Neuronal stem cell (in vitro differentiated cells): ENCODE measurements around the gene HCFC2.
"Not testable (repeated sequence)": the region's sequence is repeated elsewhere in the genome, so short reads cannot be mapped to it uniquely, and the experiment has no call there.

Experiments used
- DNase-seq: peaks from one replicate; pipeline ENCODE4 v3.0.0-alpha.2; 2013; ENCODE audit warnings: low spot score
- H2AFZ ChIP-seq: one replicate; pipeline ENCODE4 v1.6.1; 2013; ENCODE audit warnings: mild to moderate bottlenecking, low read length, inconsistent platforms
- H2AK5ac ChIP-seq: 2 replicates; pipeline ENCODE4 v1.6.1; 2013; ENCODE audit warnings: low read depth, mild to moderate bottlenecking, inconsistent platforms, low read length, moderate library complexity, mixed read lengths
- H2BK120ac ChIP-seq: 2 replicates; pipeline ENCODE4 v1.6.1; 2013; ENCODE audit warnings: low read depth, mild to moderate bottlenecking, inconsistent platforms, low read length, moderate library complexity, mixed read lengths
- H2BK12ac ChIP-seq: one replicate; pipeline ENCODE4 v1.6.1; 2013; ENCODE audit warnings: low read length, inconsistent platforms
- H2BK15ac ChIP-seq: 2 replicates; pipeline ENCODE4 v1.6.1; 2013; ENCODE audit warnings: mild to moderate bottlenecking, low read length, inconsistent platforms, mixed read lengths
- H2BK5ac ChIP-seq: one replicate; pipeline ENCODE4 v1.6.1; 2013; ENCODE audit warnings: inconsistent platforms, mild to moderate bottlenecking, low read length, moderate library complexity
- H3K14ac ChIP-seq: one replicate; pipeline ENCODE4 v1.6.1; 2013; ENCODE audit warnings: low read length, inconsistent platforms
- H3K18ac ChIP-seq: 2 replicates; pipeline ENCODE4 v1.6.1; 2013; ENCODE audit warnings: low read length, inconsistent platforms
- H3K23ac ChIP-seq: 2 replicates; pipeline ENCODE4 v1.6.1; 2013; ENCODE audit warnings: low read depth, mild to moderate bottlenecking, mixed read lengths, low read length, inconsistent platforms; ENCODE audit not compliant: poor library complexity
- H3K27ac ChIP-seq: replicated peaks from 3 replicates; pipeline ENCODE4 v1.5.1; 2013; ENCODE audit warnings: low read length, inconsistent platforms
- H3K27me3 ChIP-seq, 3 experiments: 2 replicates each; pipeline ENCODE4 v1.6.1; 2013; ENCODE audit warnings: low read length in 3 of 3, mild to moderate bottlenecking in 2 of 3, inconsistent platforms in 1 of 3, low read depth in 1 of 3, mixed read lengths in 1 of 3, moderate library complexity in 1 of 3; ENCODE audit not compliant: control insufficient read depth in 3 of 3, insufficient read depth in 3 of 3
- H3K36me3 ChIP-seq, 2 donors: replicated peaks in 1 of 2; 2 replicates each; pipeline ENCODE4 v1.6.1; 2013; ENCODE audit warnings: low read length in 2 of 2; ENCODE audit not compliant: control insufficient read depth in 2 of 2, insufficient read depth in 2 of 2
- H3K4ac ChIP-seq: 2 replicates; pipeline ENCODE4 v1.6.1; 2013; ENCODE audit warnings: inconsistent platforms, mild to moderate bottlenecking, low read length, moderate library complexity
- H3K4me1 ChIP-seq, 2 donors: 1 replicate in 1 of 2; 2 replicates in 1 of 2; pipeline ENCODE4 v1.6.1; 2013; ENCODE audit warnings: low read length in 2 of 2, low read depth in 1 of 2; ENCODE audit not compliant: control insufficient read depth in 2 of 2, insufficient read depth in 1 of 2
- H3K4me2 ChIP-seq: one replicate; pipeline ENCODE4 v1.6.1; 2013; ENCODE audit warnings: mild to moderate bottlenecking, low read length, inconsistent platforms; ENCODE audit not compliant: insufficient read depth, poor library complexity, severe bottlenecking
- H3K4me3 ChIP-seq, 2 donors: 2 replicates each; pipeline ENCODE4 v1.5.1; 2013; ENCODE audit warnings: low read length in 2 of 2, mild to moderate bottlenecking in 2 of 2, inconsistent platforms in 1 of 2, moderate library complexity in 1 of 2
- H3K79me1 ChIP-seq: one replicate; pipeline ENCODE4 v1.6.1; 2013; ENCODE audit warnings: low read depth, mild to moderate bottlenecking, inconsistent platforms, low read length, moderate library complexity
- H3K9ac ChIP-seq: one replicate; pipeline ENCODE4 v1.6.1; 2013; ENCODE audit warnings: mild to moderate bottlenecking, low read depth, low read length, inconsistent platforms; ENCODE audit not compliant: poor library complexity
- H3K9me3 ChIP-seq, 2 donors: replicated peaks in 1 of 2; 2 replicates each; pipeline versions ENCODE3 to v1.6.1; 2013; ENCODE audit warnings: low read length in 2 of 2, mild to moderate bottlenecking in 2 of 2, inconsistent platforms in 1 of 2, low read depth in 1 of 2, mixed read lengths in 1 of 2, moderate library complexity in 1 of 2; ENCODE audit not compliant: control insufficient read depth in 2 of 2, insufficient read depth in 1 of 2
- H4K8ac ChIP-seq: one replicate; pipeline ENCODE4 v1.6.1; 2013; ENCODE audit warnings: low read depth, mild to moderate bottlenecking, inconsistent platforms, low read length, moderate library complexity
- H4K91ac ChIP-seq: one replicate; pipeline ENCODE4 v1.6.1; 2013; ENCODE audit warnings: low read length, low read depth, mild to moderate bottlenecking, inconsistent platforms; ENCODE audit not compliant: poor library complexity
- WGBS, 2 donors: extraction: QIAGEN DNeasy Blood & Tissue Kit; methylation state at CpG; one replicate each; pipeline ENCODE4 v1.1.7; 2013; ENCODE audit warnings: missing lambda C conversion rate in 2 of 2, mixed read lengths in 1 of 2; ENCODE audit not compliant: insufficient read length in 2 of 2, insufficient replicate concordance in 1 of 2; ENCODE audit errors: extremely low coverage in 2 of 2; 5-methylcytosine and 5-hydroxymethylcytosine counted together

Gene HCFC2

GRCh38 chr12:104109446-104110271 is 45.3 kb downstream of the HCFC2 start:
- no CpG with 5 or more reads among the region's 4 CpGs for WGBS, 2 donors
- no peak overlapping the region for H3K18ac ChIP-seq
- H3K9me3 ChIP-seq: no peaks in the 10 kb centered on the region
- H3K23ac ChIP-seq: no peak overlapping the region
- no peak overlapping the region for H2BK12ac ChIP-seq
- H3K4me3 ChIP-seq: no peak overlapping the region
- DNase-seq: no peak
- no peak overlapping the region for H3K4ac ChIP-seq
- H3K36me3 ChIP-seq: peaks cover 0 to 3% of the 10 kb centered on the region in 2 donors
- H4K91ac ChIP-seq: no peak overlapping the region
- H2AFZ ChIP-seq: no peak overlapping the region
- no peak overlapping the region for H4K8ac ChIP-seq
- no peak overlapping the region for H2BK120ac ChIP-seq
- no peak overlapping the region for H3K27ac ChIP-seq
- H3K9ac ChIP-seq: no peak overlapping the region
- no peak overlapping the region for H3K14ac ChIP-seq
- no peak overlapping the region for H2AK5ac ChIP-seq
- H3K79me1 ChIP-seq: no peaks in the 10 kb centered on the region
- H3K4me2 ChIP-seq: no peak overlapping the region
- no peak overlapping the region for H2BK15ac ChIP-seq
- H2BK5ac ChIP-seq: no peak overlapping the region
- H3K4me1 ChIP-seq: no peaks in the 10 kb centered on the region
- no peaks in the 10 kb centered on the region for H3K27me3 ChIP-seq

GRCh38 chr12:104114834-104115586 is 50.7 kb downstream of the HCFC2 start:
- H3K27ac ChIP-seq, H3K4ac ChIP-seq, H2BK15ac ChIP-seq, H2BK12ac ChIP-seq, H3K4me2 ChIP-seq, H3K9ac ChIP-seq, H3K23ac ChIP-seq, H3K4me3 ChIP-seq, H3K79me1 ChIP-seq, H4K91ac ChIP-seq, H4K8ac ChIP-seq, H3K4me1 ChIP-seq, H2AFZ ChIP-seq, H3K9me3 ChIP-seq, H2AK5ac ChIP-seq, DNase-seq, H2BK5ac ChIP-seq, H3K27me3 ChIP-seq, H3K14ac ChIP-seq, H2BK120ac ChIP-seq, H3K18ac ChIP-seq: not testable (repeated sequence)
- WGBS, 2 donors: no CpG with 5 or more reads among the region's 14 CpGs
- H3K36me3 ChIP-seq: peaks cover 0 to 54% of the 10 kb centered on the region in 2 donors

DNA sequence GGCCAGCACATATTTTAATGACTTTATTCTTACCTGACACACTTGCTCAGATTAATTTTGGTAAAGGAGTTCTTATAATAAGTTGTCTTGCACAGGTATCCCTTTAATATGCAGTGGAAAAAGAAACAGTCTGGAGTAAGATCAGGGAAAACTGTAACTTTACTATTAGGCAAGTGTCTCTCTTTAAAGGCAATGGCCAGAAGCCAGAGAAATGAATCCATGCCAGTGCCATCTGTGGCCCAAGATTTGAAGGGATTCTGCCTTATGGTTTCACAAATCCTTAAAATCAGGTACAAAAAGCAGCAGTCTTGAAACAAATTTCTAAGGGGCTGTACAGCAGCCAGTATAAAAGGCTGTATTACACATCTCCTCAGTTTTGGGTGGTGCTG is 51.2 kb downstream of the HCFC2 start:
- Histone ChIP-seq H2AK5ac (no peak overlapping the region), H2BK15ac (no peak overlapping the region), H3K14ac (no peak overlapping the region)

DNA sequence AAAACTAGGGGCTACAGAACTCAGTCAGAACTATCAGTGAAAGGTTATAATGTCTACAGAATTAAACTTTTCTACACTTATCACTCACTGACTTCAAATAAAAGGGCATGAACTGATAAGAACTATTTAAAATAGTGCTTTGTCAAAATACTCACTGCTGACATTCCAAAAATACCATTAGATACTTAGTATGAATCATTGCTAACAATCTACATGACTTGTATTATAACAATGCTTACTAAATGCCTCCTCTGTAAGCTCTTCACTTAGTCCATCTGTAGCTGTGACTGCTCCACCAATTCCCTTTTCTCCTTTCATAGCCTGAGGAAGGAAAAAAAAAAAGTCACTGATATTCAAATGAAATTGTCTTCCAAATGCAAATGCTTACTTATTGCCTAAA is 56.7 kb downstream of the HCFC2 start:
- Histone ChIP-seq H3K18ac (no peak overlapping the region), H3K27me3 (no peaks in the 10 kb centered on the region), H2BK12ac (no peak overlapping the region), H2AK5ac (no peak overlapping the region), H3K79me1 (no peaks in the 10 kb centered on the region), H4K91ac (no peak overlapping the region), H3K4ac (no peak overlapping the region), H3K27ac (no peak overlapping the region), H3K9ac (no peak overlapping the region), H2BK120ac (no peak overlapping the region), H3K4me2 (no peak overlapping the region), H3K4me1 (no peaks in the 10 kb centered on the region), H3K14ac (no peak overlapping the region), H3K9me3 (no peaks in the 10 kb centered on the region), H4K8ac (no peak overlapping the region), H2AFZ (no peak overlapping the region), H3K23ac (no peak overlapping the region), H2BK15ac (no peak overlapping the region), H3K4me3 (no peak overlapping the region), H2BK5ac (no peak overlapping the region), H3K36me3 (peaks cover 6 to 99% of the 10 kb centered on the region in 2 donors)
- DNase-seq: no peak

More for the DNA sequence above, 51.2 kb downstream of the HCFC2 start:
- Histone ChIP-seq H3K18ac (no peak overlapping the region), H2BK5ac (no peak overlapping the region), H3K79me1 (no peaks in the 10 kb centered on the region), H2BK12ac (no peak overlapping the region), H2BK120ac (no peak overlapping the region), H3K9ac (no peak overlapping the region), H3K27ac (no peak overlapping the region), H3K4me2 (no peak overlapping the region), H4K91ac (no peak overlapping the region), H2AFZ (no peak overlapping the region), H3K4me1 (no peaks in the 10 kb centered on the region), H4K8ac (no peak overlapping the region), H3K4me3 (no peak overlapping the region), H3K9me3 (no peaks in the 10 kb centered on the region), H3K36me3 (peaks cover 0 to 60% of the 10 kb centered on the region in 2 donors), H3K4ac (no peak overlapping the region), H3K23ac (no peak overlapping the region), H3K27me3 (no peaks in the 10 kb centered on the region)
- DNase-seq: no peak
